H54 (cell line): ENCODE data around the gene HIVEP3.

Source experiments
- DNase-seq: peaks from one replicate; pipeline ENCODE4 v3.0.0; 2011; ENCODE audit warnings: low spot score, mixed read lengths; ENCODE audit not compliant: insufficient read length
- FAIRE-seq: peaks from 3 replicates; lab custom pipeline; 2011; peaks lifted over from hg19 to GRCh38; lab: Jason Lieb, UNC
- POLR2A ChIP-seq: IDR thresholded peaks from 2 replicates; pipeline ENCODE4 v1.6.1; 2011; ENCODE audit warnings: low read depth, mild to moderate bottlenecking, low read length

HIVEP3 gene

DNA sequence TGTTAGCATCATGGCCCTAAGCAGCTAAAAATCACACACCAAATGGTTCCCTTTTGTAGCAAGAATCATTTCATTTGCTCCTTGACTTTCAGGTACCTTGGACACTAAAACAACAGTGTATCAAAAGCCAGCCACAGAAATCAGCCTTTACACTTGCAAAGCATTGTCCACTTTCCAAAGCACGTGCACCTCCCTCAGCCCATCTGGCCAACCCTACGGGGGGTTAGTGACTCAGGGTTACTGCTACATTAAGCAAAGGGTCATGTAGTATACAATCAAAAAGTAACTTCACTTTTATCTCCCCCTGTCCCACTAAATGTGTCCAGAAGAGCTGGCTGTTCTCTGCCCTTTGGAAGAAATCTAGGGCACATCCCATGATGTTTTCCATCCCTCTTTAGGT lies 149.7 kb downstream of the HIVEP3 start:
- TF ChIP-seq POLR2A = no peak
- FAIRE-seq (no peak), DNase-seq (no peak)

- no peak for FAIRE-seq
- no peak for TF ChIP-seq POLR2A
- DNase-seq = no peak
Observed at GRCh38 chr1:41768583-41768982, 150.1 kb downstream of the HIVEP3 start.

GRCh38 chr1:41767534-41768525 lies 150.9 kb downstream of the HIVEP3 start:
- FAIRE-seq (no peak), DNase-seq (no peak)
- TF ChIP-seq POLR2A = no peak

- TF ChIP-seq POLR2A = no peak
- FAIRE-seq (no peak), DNase-seq (no peak)
Observed at GRCh38 chr1:41766546-41766945, 152.2 kb downstream of the HIVEP3 start.

- TF ChIP-seq POLR2A = no peak
- DNase-seq = no peak
- no peak for FAIRE-seq
Observed at GRCh38 chr1:41766041-41766440, 152.7 kb downstream of the HIVEP3 start.

- no peak for TF ChIP-seq POLR2A
- no peak for FAIRE-seq
- no peak for DNase-seq
Observed at GRCh38 chr1:41765152-41765551, 153.6 kb downstream of the HIVEP3 start.

GRCh38 chr1:41764656-41765055 lies 154.1 kb downstream of the HIVEP3 start:
- TF ChIP-seq POLR2A = no peak
- FAIRE-seq = no peak
- DNase-seq = no peak

DNA sequence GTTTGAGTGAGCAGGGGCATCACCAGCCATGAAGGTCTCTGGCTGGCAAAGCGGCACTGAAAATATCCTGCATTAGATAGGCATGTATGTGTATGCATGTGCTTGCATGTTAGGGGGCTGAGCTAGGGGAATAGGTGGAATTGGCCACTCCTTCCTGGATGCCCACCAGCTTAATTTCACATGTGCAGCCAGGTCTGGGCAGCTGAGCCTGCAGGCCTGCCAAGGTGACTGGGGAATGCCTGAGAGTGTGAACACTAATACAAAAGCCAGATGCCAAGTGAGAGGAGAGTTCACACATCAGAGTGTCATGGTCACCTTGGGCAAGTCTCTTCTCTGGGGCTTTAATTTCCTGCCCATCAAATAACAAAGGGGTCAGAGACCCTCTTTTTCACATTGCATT lies 155.9 kb downstream of the HIVEP3 start:
- DNase-seq (no peak), FAIRE-seq (no peak)
- no peak for TF ChIP-seq POLR2A

DNA sequence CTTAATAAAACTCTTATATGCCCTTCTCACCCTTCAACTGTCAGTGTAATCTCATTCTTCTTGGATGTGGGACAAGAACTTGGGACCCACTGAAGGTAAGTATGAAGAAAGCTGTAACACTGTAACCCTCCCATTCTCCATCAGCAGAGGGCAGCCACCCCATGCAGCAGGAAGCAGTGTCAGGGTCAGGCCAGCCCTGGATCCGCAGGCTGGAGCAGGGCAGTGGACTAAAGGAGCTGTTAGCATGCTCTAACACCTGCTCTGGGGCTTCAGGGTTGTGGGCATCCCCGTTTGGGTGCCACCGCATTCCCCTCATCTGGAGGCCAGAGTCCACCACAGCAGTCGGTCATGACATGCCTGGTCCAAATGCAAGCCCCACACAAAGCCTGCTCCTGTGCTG lies 156.5 kb downstream of the HIVEP3 start:
- no peak for TF ChIP-seq POLR2A
- DNase-seq (no peak), FAIRE-seq (no peak)

- TF ChIP-seq POLR2A = no peak
- no peak for FAIRE-seq
Observed at GRCh38 chr1:41758904-41759548, 159.7 kb downstream of the HIVEP3 start.

DNA sequence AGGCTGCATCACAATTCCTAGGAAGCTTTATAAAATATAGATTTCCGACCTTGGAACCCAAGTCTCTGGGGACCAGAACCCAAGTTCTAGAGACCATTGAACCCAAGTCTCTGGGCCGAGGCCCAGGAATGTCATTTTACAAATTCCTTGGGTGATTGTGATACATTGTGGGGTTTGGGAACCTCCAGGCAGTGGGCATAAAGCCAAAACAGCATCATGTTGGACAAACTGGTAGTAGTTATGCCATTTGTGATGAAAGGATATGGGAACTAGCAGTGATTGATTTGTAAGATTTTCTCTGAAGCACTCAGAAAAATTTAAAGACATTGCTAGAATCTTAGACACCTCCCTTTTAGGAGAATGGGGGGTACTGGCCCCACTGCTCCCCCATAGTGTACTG lies 160.2 kb downstream of the HIVEP3 start:
- FAIRE-seq = no peak
- no peak for TF ChIP-seq POLR2A
- no peak for DNase-seq

More at GRCh38 chr1:41758904-41759548, 159.7 kb downstream of the HIVEP3 start:
- DNase-seq = no peak

DNA sequence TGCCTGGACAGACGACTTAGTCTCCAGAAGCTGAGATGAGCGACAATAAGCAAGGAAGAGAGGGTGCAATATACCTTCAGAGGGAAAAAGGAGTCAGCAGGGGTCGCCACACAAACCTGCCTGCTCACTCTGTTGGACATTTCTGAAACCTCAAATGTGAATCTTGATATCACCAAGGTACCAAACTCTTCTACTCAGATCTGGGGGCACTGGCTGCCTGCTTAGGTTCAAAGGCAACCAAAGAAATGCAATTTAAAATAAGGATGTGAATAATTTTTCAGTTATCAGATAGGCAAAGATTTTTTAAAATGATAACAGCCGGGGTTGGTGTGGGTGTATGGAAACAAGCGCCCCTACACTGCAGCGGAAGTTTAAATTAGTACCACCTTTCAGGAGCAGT lies 164.2 kb downstream of the HIVEP3 start:
- DNase-seq (no peak), FAIRE-seq (no peak)
- TF ChIP-seq POLR2A = no peak

GRCh38 chr1:41752514-41753170 lies 166.1 kb downstream of the HIVEP3 start:
- DNase-seq (no peak), FAIRE-seq (no peak)
- no peak for TF ChIP-seq POLR2A
